Stimulated activated CD4-positive, alpha-beta T cell treated with anti-CD3 and anti-CD28 coated beads, Interleukin-2, amount 100 ng/mL, for 24 hours (primary cell): ENCODE results near the gene EDAR.

Experiments used
- DNase-seq, 2 donors: peaks; one replicate each; pipeline ENCODE4 v3.0.0-alpha.2; 2020

Gene EDAR

GRCh38 chr2:108905906-108906305 lies 83.1 kb downstream of the EDAR start:
- DNase-seq, result no peak

GRCh38 chr2:108905176-108905575 lies 83.8 kb downstream of the EDAR start:
- DNase-seq, result no peak

- DNase-seq, result no peak
Observed at GRCh38 chr2:108904680-108905079, 84.3 kb downstream of the EDAR start.

- no peak for DNase-seq
Observed at GRCh38 chr2:108898315-108899082, 90.5 kb downstream of the EDAR start.

GRCh38 chr2:108896741-108897140 lies 92.3 kb downstream of the EDAR start:
- DNase-seq, result no peak

GRCh38 chr2:108895188-108895587 lies 93.8 kb downstream of the EDAR start:
- DNase-seq, result no peak

- DNase-seq, result no peak
Observed at GRCh38 chr2:108894766-108895165, 94.3 kb downstream of the EDAR start.

- no peak for DNase-seq
Observed at GRCh38 chr2:108893277-108893676, 95.7 kb downstream of the EDAR start.

GRCh38 chr2:108889907-108890306 lies 99.1 kb downstream of the EDAR start:
- no peak for DNase-seq

- no peak for DNase-seq
Observed at GRCh38 chr2:108884619-108885018, 104.4 kb downstream of the EDAR start.

GRCh38 chr2:108878276-108878675 lies 110.7 kb downstream of the EDAR start:
- no peak for DNase-seq

GRCh38 chr2:108877506-108877905 lies 111.5 kb downstream of the EDAR start:
- DNase-seq, result no peak

GRCh38 chr2:108870069-108870644 lies 118.9 kb downstream of the EDAR start:
- DNase-seq, result no peak

- no peak for DNase-seq
Observed at GRCh38 chr2:108869542-108869941, 119.5 kb downstream of the EDAR start.

- DNase-seq, result no peak
Observed at GRCh38 chr2:108868911-108869310, 120.1 kb downstream of the EDAR start.

GRCh38 chr2:108866041-108866440 lies 123.0 kb downstream of the EDAR start:
- DNase-seq, result no peak

GRCh38 chr2:108858894-108859293 lies 130.1 kb downstream of the EDAR start:
- no peak for DNase-seq

GRCh38 chr2:108855194-108855593 lies 133.8 kb downstream of the EDAR start:
- no peak for DNase-seq

- DNase-seq, result no peak
Observed at GRCh38 chr2:108854484-108854883, 134.5 kb downstream of the EDAR start.

GRCh38 chr2:108853421-108853820 lies 135.6 kb downstream of the EDAR start:
- no peak for DNase-seq

GRCh38 chr2:108852375-108852774 lies 136.6 kb downstream of the EDAR start:
- no peak for DNase-seq

- no peak for DNase-seq
Observed at GRCh38 chr2:108847000-108847399, 142.0 kb downstream of the EDAR start.

GRCh38 chr2:108845923-108846322 lies 143.1 kb downstream of the EDAR start:
- DNase-seq, result no peak
